Amniotic epithelial cell (primary cell): ENCODE data around the gene EMC6.

Source experiments
- DNase-seq: peaks from one replicate; pipeline ENCODE4 v3.0.0-alpha.2; 2010; ENCODE audit warnings: low read depth

EMC6 gene

GRCh38 chr17:3710951-3711383 lies 42.4 kb downstream of the EMC6 start:
- DNase-seq: no peak

- peak; percentile 31 for DNase-seq
Measured at GRCh38 chr17:3712811-3713463, 44.3 kb downstream of the EMC6 start.

- no peak for DNase-seq
Measured at GRCh38 chr17:3715296-3715695, 46.7 kb downstream of the EMC6 start.

GRCh38 chr17:3718201-3718600 lies 49.6 kb downstream of the EMC6 start:
- no peak for DNase-seq

GRCh38 chr17:3719265-3719664 lies 50.7 kb downstream of the EMC6 start:
- peak; percentile 61 for DNase-seq
